Peyer's patch (tissue), 4 donors: ENCODE data around the gene EGLN2. TPM values are rescaled to one million over a fixed set of nuclear protein-coding genes. Genes with fewer than 3 reads are reported as not detected.

Experiments
- DNase-seq, 3 donors: peaks; one replicate each; pipeline ENCODE4 v3.0.0-alpha.2; 2017 to 2019
- H3K27ac ChIP-seq, 4 donors: fragments of 200-600 bp; sonication (generic); one replicate each; pipeline ENCODE4 v1.5.1; 2016 to 2019
- H3K27me3 ChIP-seq, 2 donors: fragments of 200-600 bp; sonication (generic); one replicate each; pipeline ENCODE4 v1.5.1; 2019
- H3K36me3 ChIP-seq, 3 donors: fragments of 200-600 bp; sonication (generic); one replicate each; pipeline ENCODE4 v1.5.1; 2016 to 2019
- H3K4me1 ChIP-seq, 4 donors: fragments of 200-600 bp; sonication (generic); one replicate each; pipeline ENCODE4 v1.5.1; 2016 to 2019
- H3K4me3 ChIP-seq, 4 donors: fragments of 200-600 bp; sonication (generic); 1 replicate in 3 of 4; 2 replicates in 1 of 4; pipeline ENCODE4 v1.5.1; 2016 to 2019; ENCODE audit warnings: mild to moderate bottlenecking in 1 of 4
- H3K9me3 ChIP-seq, 4 donors: fragments of 200-600 bp; sonication (generic); one replicate each; pipeline ENCODE4 v1.5.1; 2016 to 2019; ENCODE audit warnings: mild to moderate bottlenecking in 1 of 4
- CTCF ChIP-seq, 6 experiments: fragments of 450-650 bp in 4 of 6; fragments of 200-600 bp in 2 of 6; sonication (generic) in 1 of 6; IDR thresholded peaks; one replicate each; pipeline ENCODE4 v1.5.1; 2017 to 2019; ENCODE audit warnings: antibody characterized with exemption in 6 of 6, mild to moderate bottlenecking in 3 of 6, moderate library complexity in 1 of 6
- POLR2A ChIP-seq, 2 donors: fragments of 450-650 bp; IDR thresholded peaks; one replicate each; pipeline ENCODE4 v1.5.1; 2017; ENCODE audit warnings: antibody characterized with exemption in 2 of 2, mild to moderate bottlenecking in 2 of 2, moderate library complexity in 2 of 2
- total RNA-seq, 4 donors: library from RNA; depleted of rRNA; stranded (reverse); fragments of >200 nt; gene quantifications; one replicate each; pipeline ENCODE4 v1.1.0, GENCODE V29; 2016

EGLN2 gene
- total RNA-seq, 4 donors from 2014 or later: 75.8 to 96.6 (median 88.1) TPM

GRCh38 chr19:40754611-40755247 lies 44.3 kb upstream of the EGLN2 start:
- Histone ChIP-seq H3K27me3 (no peaks in the 10 kb centered on the region), H3K4me3 (peak overlapping the region; percentile 6 to 36 (median 18)), H3K4me1 (peaks cover 0 to 37% (median 27%) of the 10 kb centered on the region in 4 donors), H3K27ac (peak overlapping the region; percentile 55 to 93 (median 70)), H3K36me3 (peaks cover 0 to 31% (median 0%) of the 10 kb centered on the region in 3 donors), H3K9me3 (no peaks in the 10 kb centered on the region)
- peak in 2 of 3 donors; percentile 74 to 84 for DNase-seq
- TF ChIP-seq POLR2A (IDR thresholded peaks at IDR 0.05): peak in 1 of 2 donors; percentile 43
- peak in 2 of 6 experiments; percentile 17 to 19 for TF ChIP-seq CTCF (IDR thresholded peaks at IDR 0.05)

GRCh38 chr19:40755248-40755624 lies 43.8 kb upstream of the EGLN2 start:
- Histone ChIP-seq H3K27ac (peak overlapping the region in 3 of 4 donors; percentile 60 to 81 (median 63)), H3K36me3 (peaks cover 0 to 36% (median 0%) of the 10 kb centered on the region in 3 donors), H3K4me1 (peaks cover 0 to 36% (median 26%) of the 10 kb centered on the region in 4 donors), H3K4me3 (no peak overlapping the region), H3K9me3 (no peaks in the 10 kb centered on the region), H3K27me3 (no peaks in the 10 kb centered on the region)
- TF ChIP-seq POLR2A (IDR thresholded peaks at IDR 0.05) (no peak), CTCF (IDR thresholded peaks at IDR 0.05) (no peak)
- DNase-seq: no peak

- H3K27ac ChIP-seq: peak overlapping the region in 2 of 4 donors; percentile 2 to 63
- H3K9me3 ChIP-seq: no peaks in the 10 kb centered on the region
- H3K27me3 ChIP-seq: no peaks in the 10 kb centered on the region
- TF ChIP-seq CTCF (IDR thresholded peaks at IDR 0.05) (no peak), POLR2A (IDR thresholded peaks at IDR 0.05) (no peak)
- H3K4me3 ChIP-seq: no peak overlapping the region
- H3K4me1 ChIP-seq: peaks cover 0 to 36% (median 26%) of the 10 kb centered on the region in 4 donors
- DNase-seq: no peak
- peaks cover 0 to 42% (median 2%) of the 10 kb centered on the region in 3 donors for H3K36me3 ChIP-seq
These were observed 43.2 kb upstream of the EGLN2 start for GRCh38 chr19:40755791-40756190.

GRCh38 chr19:40756502-40757110 lies 42.4 kb upstream of the EGLN2 start:
- peaks cover 0 to 50% (median 2%) of the 10 kb centered on the region in 3 donors for H3K36me3 ChIP-seq
- no peak for DNase-seq
- H3K4me1 ChIP-seq: peaks cover 0 to 36% (median 26%) of the 10 kb centered on the region in 4 donors
- TF ChIP-seq POLR2A (IDR thresholded peaks at IDR 0.05): no peak
- TF ChIP-seq CTCF (IDR thresholded peaks at IDR 0.05): no peak
- no peak overlapping the region for H3K4me3 ChIP-seq
- no peaks in the 10 kb centered on the region for H3K9me3 ChIP-seq
- H3K27ac ChIP-seq: no peak overlapping the region
- no peaks in the 10 kb centered on the region for H3K27me3 ChIP-seq

- no peaks in the 10 kb centered on the region for H3K9me3 ChIP-seq
- peaks cover 0 to 26% (median 19%) of the 10 kb centered on the region in 4 donors for H3K4me1 ChIP-seq
- H3K27me3 ChIP-seq: no peaks in the 10 kb centered on the region
- DNase-seq: no peak
- TF ChIP-seq CTCF (IDR thresholded peaks at IDR 0.05) (no peak), POLR2A (IDR thresholded peaks at IDR 0.05) (no peak)
- no peak overlapping the region for H3K4me3 ChIP-seq
- H3K27ac ChIP-seq: no peak overlapping the region
- H3K36me3 ChIP-seq: peaks cover 0 to 69% (median 2%) of the 10 kb centered on the region in 3 donors
These were observed 40.5 kb upstream of the EGLN2 start for GRCh38 chr19:40758491-40758890.
